Heart left ventricle (tissue), 13 donors: Measurements from ENCODE around the gene TCP11L2.

Experiments
- CTCF ChIP-seq, 12 donors: fragments of 200-600 bp; sonication (generic) in 4 of 12; IDR thresholded peaks; one replicate each; pipeline versions ENCODE4 v1.5.0 to v1.8.0; 2018 to 2022; ENCODE audit warnings: antibody characterized with exemption in 12 of 12, mild to moderate bottlenecking in 5 of 12
- POLR2A ChIP-seq, 2 donors: fragments of 450-650 bp; IDR thresholded peaks; one replicate each; pipeline ENCODE4 v1.6.1; 2017; ENCODE audit warnings: antibody characterized with exemption in 2 of 2, mild to moderate bottlenecking in 2 of 2, moderate library complexity in 2 of 2
- donor health status: ischemic (EF 13 %, LVEDD 7.1; RV severe dilation, severe dysfunction).
- donor health status: DM: no; HTN: yes; CAD: no.
- donor health status: DM: no; HTN: no; CAD: no.
- donor health status: ischemic (EF 25% LVEDD 6.9; RV normal size, moderate dysfunction).
- donor health status: ischemic (EF 25% LVEDD 5.7; RV mildly dilated, moderate dysfunction).
- donor health status: ischemic (EF 35%, LVEDD 5.7; RV mildly dilated, moderate dysfunction).
- donor health status: nonischemic (EF 11% LVEDD 7.7; RV severe dilation, severe dysfunction).
- donor health status: DM: yes; HTN: yes; CAD: no.
- donor health status: PGD.
- donor health status: ischemic (EF 29% LVEDD 5.4; RV normal size, mild dysfunction).
- donor health status: nonischemic (EF 23%, LVEDD 6.1; RV moderate dilation, normal function).

GRCh38 chr12:106301241-106301610 lies 1.3 kb upstream of the TCP11L2 start:
- no peak for TF ChIP-seq CTCF (IDR thresholded peaks at IDR 0.05)
- no peak for TF ChIP-seq POLR2A (IDR thresholded peaks at IDR 0.05)
